Tongue (tissue), 2 donors: ENCODE results near the gene TMEM204. TPM values are rescaled to one million over a fixed set of nuclear protein-coding genes. Genes with fewer than 3 reads are reported as not detected.

Experiments used
- DNase-seq: peaks from one replicate; pipeline ENCODE4 v3.0.0-alpha.2; 2015
- total RNA-seq: library from RNA; depleted of rRNA; stranded (reverse); fragments of >200 nt; gene quantifications from one replicate; pipeline ENCODE4 v1.2.3, GENCODE V29; 2014

TMEM204 gene
- total RNA-seq = 19.3 TPM

DNA sequence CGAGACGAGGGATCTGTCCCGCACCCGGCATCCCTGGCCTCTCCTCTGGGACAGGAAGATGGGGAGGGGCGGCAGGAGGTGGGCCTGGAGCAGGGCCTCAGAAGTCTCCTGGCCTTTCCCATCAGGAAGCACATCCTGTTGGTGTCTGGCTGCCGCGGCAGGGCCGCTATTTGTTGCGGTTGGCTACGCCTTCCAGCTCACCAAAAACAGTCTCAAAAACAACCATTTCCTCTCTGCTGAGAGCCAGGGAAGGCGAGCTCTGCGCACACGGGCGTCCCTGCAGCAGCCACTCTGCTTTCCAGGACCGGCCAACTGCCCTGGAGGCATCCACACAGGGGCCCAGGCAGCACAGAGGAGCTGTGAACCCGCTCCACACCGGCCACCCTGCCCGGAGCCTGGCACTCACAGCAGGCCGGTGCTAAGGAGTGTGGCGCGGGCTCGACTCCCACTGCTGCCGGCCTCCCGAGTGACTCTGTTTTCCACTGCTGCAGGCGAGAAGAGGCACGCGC lies at the start of gene TMEM204:
TSS of gene TMEM204 (plus strand) at position 224 of the 509 bp plus-strand sequence. CDS start 610 bp downstream, outside the sequence.
- peak; percentile 77 for DNase-seq

GRCh38 chr16:1485847-1486496 lies 47.5 kb upstream of the TMEM204 start:
- no peak for DNase-seq

GRCh38 chr16:1486551-1487390 lies 46.7 kb upstream of the TMEM204 start:
- no peak for DNase-seq

GRCh38 chr16:1487395-1488053 lies 45.9 kb upstream of the TMEM204 start:
- no peak for DNase-seq

DNA sequence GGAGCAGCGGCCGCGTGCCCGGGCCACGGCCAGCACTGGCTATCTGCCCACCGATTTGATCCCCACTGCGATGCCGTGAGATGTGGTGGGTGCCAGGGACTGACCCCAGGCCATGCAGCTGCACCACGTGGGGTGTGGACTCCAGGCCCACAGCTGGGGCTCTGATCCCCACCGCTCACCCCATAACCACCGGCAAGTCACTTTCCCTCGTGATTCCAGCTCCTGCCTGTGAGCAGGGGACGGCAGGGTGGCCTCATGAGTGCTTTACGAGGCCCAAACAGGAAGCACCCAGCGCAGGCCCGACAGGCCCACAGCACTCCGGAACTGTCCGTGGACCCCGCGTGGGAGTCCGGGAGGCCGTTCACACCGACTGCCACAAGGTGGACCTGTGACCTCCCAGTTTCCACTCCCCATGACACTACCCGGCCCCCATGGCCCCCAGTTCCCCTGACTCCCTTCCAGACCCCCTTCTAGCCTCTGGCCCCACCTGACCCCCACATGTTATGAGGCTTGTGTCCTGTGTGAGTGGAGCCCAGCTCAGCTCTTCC lies 45.3 kb upstream of the TMEM204 start:
- no peak for DNase-seq

DNA sequence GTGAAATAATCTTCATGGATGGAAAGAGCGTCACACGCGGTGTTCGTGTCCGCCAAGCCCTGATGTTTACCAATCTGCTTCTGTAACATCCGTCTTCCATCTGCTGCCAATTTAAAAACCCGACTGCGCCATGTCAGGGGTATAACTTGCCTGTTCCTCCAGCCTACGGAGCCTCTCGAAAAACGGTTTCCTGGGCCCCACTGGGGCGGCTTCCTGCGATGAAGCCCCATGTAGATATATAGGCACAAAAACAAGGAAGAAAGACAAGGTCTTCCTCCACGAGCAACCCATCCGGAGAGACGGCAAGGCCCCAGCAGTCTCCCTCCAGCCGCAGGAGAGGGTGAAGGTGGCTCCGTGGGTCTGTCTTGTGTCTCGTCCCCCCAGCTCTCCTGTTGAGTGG lies 44.8 kb upstream of the TMEM204 start, which contains the start of gene PTX4:
TSS of gene PTX4 (minus strand) at position 326 of the 400 bp plus-strand sequence. CDS start at position 291, 35 bp downstream.
- no peak for DNase-seq

- no peak for DNase-seq
Observed at GRCh38 chr16:1489077-1489476, 44.4 kb upstream of the TMEM204 start.

GRCh38 chr16:1491327-1491726 lies 42.1 kb upstream of the TMEM204 start:
- no peak for DNase-seq

DNA sequence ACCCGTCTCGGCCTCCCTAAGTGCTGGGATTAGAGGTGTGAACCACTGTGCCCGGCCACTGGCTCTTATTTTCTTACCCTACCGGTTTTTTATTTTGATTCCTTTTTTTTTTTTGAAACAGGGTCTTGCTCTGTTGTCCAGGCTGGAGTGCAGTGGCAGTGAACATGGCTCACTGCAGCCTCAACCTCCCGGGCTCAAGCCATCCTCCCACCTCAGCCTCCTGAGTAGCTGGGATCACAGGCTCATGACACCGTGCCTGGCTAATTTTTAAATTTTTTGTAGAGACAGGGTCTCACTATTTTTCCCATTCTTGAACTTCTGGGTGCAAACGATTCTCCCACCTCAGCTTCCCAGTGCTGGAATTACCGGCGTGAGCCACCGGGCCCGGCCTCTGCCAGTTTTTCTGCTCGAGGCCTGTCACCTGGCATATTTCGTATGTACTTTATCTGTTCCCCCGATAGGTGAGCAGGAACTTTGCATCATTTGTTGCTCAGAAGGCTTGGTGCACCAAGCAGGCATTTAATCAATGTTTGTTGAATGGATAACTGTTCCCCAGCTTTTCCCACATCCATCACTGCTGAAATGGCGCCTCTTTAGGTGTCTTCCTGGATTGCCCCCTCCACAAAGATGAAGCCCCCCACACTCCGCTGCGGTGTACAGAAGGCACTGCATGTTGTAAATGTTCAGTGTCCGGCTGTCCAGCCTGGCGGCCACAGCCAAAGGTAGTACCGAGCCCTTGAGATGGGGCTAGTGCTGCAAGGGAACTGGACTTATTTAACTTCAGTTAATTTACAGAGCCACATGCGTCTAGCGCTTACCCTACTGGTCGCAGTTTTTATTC lies 41.2 kb upstream of the TMEM204 start:
- DNase-seq = no peak

- peak; percentile 92 for DNase-seq
Observed at GRCh38 chr16:1492923-1493745, 40.3 kb upstream of the TMEM204 start, which contains the start of gene TELO2. Gene TELO2, plus strand, starts transcription at chr16:1493360. Its CDS starts 922 bp downstream, at chr16:1494282.

DNA sequence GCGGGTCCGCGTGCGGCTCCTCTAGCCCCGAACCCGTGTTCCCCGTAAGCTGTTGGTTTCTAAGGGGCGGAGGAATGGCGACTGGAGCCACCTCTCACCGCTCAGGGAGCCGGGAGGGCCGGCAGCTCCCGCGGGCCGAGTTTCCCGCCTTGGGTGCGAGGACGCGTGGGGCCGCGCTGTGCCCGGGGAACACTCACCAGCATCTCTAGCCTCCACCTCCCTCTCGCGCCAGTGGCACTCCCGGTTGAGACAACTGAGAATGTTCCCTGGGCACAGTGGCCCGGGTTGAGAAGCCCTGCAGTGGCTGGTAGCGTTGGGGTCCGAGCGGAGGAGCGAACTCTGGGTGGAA lies 39.7 kb upstream of the TMEM204 start:
- no peak for DNase-seq

DNA sequence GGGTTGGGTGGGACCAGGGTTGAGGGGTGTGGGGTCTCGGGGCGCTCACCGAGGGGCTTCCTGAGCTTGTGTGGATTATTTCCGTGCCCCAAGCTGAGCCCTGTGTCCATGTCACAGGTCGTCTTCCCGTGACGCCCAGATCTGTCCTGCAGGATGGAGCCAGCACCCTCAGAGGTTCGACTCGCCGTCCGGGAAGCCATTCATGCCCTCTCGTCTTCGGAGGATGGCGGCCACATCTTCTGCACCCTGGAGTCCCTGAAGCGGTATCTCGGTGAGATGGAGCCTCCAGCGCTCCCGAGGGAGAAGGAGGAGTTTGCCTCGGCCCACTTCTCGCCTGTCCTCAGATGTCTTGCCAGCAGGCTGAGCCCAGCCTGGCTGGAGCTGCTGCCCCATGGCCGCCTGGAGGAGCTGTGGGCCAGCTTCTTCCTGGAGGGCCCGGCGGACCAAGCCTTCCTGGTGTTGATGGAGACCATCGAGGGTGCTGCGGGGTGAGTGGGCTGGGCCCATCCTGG lies 39.3 kb upstream of the TMEM204 start:
- DNase-seq = peak; percentile 20

DNA sequence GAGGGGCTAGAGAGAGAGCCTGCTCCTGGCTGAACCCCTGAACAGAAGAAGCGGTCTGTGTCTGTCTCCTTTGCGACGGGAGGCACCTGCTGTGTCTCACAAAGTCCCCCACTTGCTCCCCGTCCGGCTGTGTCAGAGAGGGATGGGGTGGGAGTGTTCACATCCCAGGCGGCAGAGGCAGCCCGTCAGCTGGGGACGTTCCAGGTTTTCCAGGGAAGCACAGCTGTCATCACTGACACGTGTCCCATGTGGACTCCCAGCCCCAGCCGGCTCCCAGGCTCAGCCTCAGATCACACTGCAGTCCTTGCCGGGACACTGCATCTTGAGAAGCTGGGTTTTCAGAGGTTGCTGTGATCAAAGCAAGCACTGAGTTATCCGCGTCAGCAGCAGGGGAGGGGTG lies 38.8 kb upstream of the TMEM204 start:
- peak; percentile 78 for DNase-seq

- no peak for DNase-seq
Observed at GRCh38 chr16:1495211-1495888, 38.1 kb upstream of the TMEM204 start.

GRCh38 chr16:1495889-1496262 lies 37.6 kb upstream of the TMEM204 start:
- DNase-seq = no peak

GRCh38 chr16:1496464-1496863 lies 37.0 kb upstream of the TMEM204 start:
- no peak for DNase-seq

- DNase-seq = no peak
Observed at GRCh38 chr16:1497014-1497598, 36.4 kb upstream of the TMEM204 start.

- DNase-seq = no peak
Observed at GRCh38 chr16:1498899-1499676, 34.4 kb upstream of the TMEM204 start.
